Sigmoid colon (tissue), 7 donors: Measurements from ENCODE around the gene IQGAP1. TPM values are rescaled to one million over a fixed set of nuclear protein-coding genes. Genes with fewer than 3 reads are reported as not detected.

ENCODE experiments used
- DNase-seq: peaks from one replicate; pipeline ENCODE4 v3.0.0-alpha.2; 2019
- H3K27ac ChIP-seq, 4 donors: fragments of 200-600 bp; sonication (generic); one replicate each; pipeline ENCODE4 v1.5.1; 2016 to 2019; ENCODE audit warnings: mild to moderate bottlenecking in 1 of 4
- H3K27me3 ChIP-seq, 3 donors: fragments of 200-600 bp; sonication (generic); one replicate each; pipeline ENCODE4 v1.5.1; 2019; ENCODE audit warnings: mild to moderate bottlenecking in 1 of 3
- H3K36me3 ChIP-seq, 4 donors: fragments of 200-600 bp; sonication (generic); one replicate each; pipeline ENCODE4 v1.5.1; 2016 to 2019
- H3K4me1 ChIP-seq, 4 donors: fragments of 200-600 bp; sonication (generic); one replicate each; pipeline ENCODE4 v1.5.1; 2017 to 2019
- H3K4me3 ChIP-seq, 4 donors: fragments of 200-600 bp; sonication (generic); one replicate each; pipeline ENCODE4 v1.5.1; 2017 to 2019; ENCODE audit warnings: mild to moderate bottlenecking in 2 of 4, moderate library complexity in 1 of 4
- H3K9me3 ChIP-seq, 4 donors: fragments of 200-600 bp in 3 of 4; sonication (generic) in 3 of 4; one replicate each; pipeline versions ENCODE4 v1.5.1 to v1.6.1; 2013 to 2019
- EP300 ChIP-seq, 4 donors: sonication (generic); formaldehyde crosslinking; IDR thresholded peaks; one replicate each; pipeline ENCODE4 v1.6.1; 2017; ENCODE audit warnings: antibody characterized with exemption in 4 of 4
- POLR2A ChIP-seq, 2 donors: fragments of 450-650 bp; IDR thresholded peaks; one replicate each; pipeline ENCODE4 v1.6.1; 2016; ENCODE audit warnings: antibody characterized with exemption in 2 of 2, mild to moderate bottlenecking in 2 of 2, moderate library complexity in 2 of 2
- POLR2AphosphoS5 ChIP-seq, 4 donors: sonication (generic); formaldehyde crosslinking; IDR thresholded peaks; one replicate each; pipeline ENCODE4 v1.6.1; 2017; ENCODE audit warnings: antibody characterized with exemption in 4 of 4
- WGBS, 2 donors: extraction: QIAGEN DNeasy Blood & Tissue Kit; methylation state at CpG; one replicate each; pipeline ENCODE4 v1.1.7; 2013; 5-methylcytosine and 5-hydroxymethylcytosine counted together
- intact Hi-C: fragments of 100-400 bp; cut with DNase I; formaldehyde crosslinking; loops from one replicate; pipeline ENCODE4 v1.15.1; 2023
- polyA plus RNA-seq, 3 donors: library from polyadenylated mRNA; stranded (reverse); fragments of 200-250 nt; gene quantifications; one replicate each; pipeline ENCODE4 v1.2.3, GENCODE V29; 2013
- total RNA-seq, 4 donors: library from RNA; depleted of rRNA; stranded (reverse); fragments of >200 nt; gene quantifications; one replicate each; pipeline ENCODE4 v1.1.0, GENCODE V29; 2016
- TF ChIP-seq, protein P1 (sequence below), 4 experiments: fragments of 450-650 bp in 3 of 4; fragments of 200-600 bp in 1 of 4; IDR thresholded peaks; one replicate each; pipeline ENCODE4 v1.5.1; 2016 to 2019; ENCODE audit warnings: antibody characterized with exemption in 4 of 4, mild to moderate bottlenecking in 3 of 4, moderate library complexity in 2 of 4
- donor health status: healthy with polysubstance abuse.
- donor health status: Bipolar disorder and iron deficiency.
- donor health status: healthy.

The IQGAP1 gene
- total and polyA plus RNA-seq, 7 donors, result 96.7 to 283 (median 135) TPM

DNA sequence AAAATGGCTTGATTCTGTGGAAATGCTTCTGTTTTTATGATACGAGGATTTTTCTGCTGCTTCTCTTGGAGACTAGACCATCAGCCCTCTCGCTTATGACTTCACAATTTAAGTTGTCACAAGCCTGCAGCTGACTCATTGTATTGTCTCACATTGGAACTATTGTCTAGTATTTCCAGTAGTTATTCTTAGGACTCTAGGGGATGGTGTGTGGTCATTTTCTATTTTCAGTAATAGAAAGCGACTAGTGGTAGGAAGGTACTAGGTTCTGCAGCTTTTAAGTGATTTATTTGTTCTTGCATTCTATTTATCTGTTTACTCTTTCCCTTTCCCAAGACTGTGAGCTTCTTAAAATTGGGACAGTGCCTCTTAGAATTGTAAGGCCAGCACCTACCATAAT lies 75.3 kb downstream of the IQGAP1 start:
- peak overlapping the region in 3 of 4 donors; percentile 36 to 76 (median 41) for H3K27ac ChIP-seq
- H3K4me1 ChIP-seq, result peaks cover 0 to 48% (median 36%) of the 10 kb centered on the region in 4 donors
- WGBS, 2 donors, result 83 to 94% methylated on average over 3 of the region's 3 CpGs
- H3K4me3 ChIP-seq, result no peak overlapping the region
- DNase-seq, result no peak
- H3K27me3 ChIP-seq, result no peaks in the 10 kb centered on the region
- TF ChIP-seq EP300 (IDR thresholded peaks at IDR 0.05) (peak in 1 of 4 donors; percentile 39), POLR2AphosphoS5 (IDR thresholded peaks at IDR 0.05) (peak in 2 of 4 donors; percentile 23 to 75), POLR2A (IDR thresholded peaks at IDR 0.05) (no peak)
- TF ChIP-seq, protein P1, sequence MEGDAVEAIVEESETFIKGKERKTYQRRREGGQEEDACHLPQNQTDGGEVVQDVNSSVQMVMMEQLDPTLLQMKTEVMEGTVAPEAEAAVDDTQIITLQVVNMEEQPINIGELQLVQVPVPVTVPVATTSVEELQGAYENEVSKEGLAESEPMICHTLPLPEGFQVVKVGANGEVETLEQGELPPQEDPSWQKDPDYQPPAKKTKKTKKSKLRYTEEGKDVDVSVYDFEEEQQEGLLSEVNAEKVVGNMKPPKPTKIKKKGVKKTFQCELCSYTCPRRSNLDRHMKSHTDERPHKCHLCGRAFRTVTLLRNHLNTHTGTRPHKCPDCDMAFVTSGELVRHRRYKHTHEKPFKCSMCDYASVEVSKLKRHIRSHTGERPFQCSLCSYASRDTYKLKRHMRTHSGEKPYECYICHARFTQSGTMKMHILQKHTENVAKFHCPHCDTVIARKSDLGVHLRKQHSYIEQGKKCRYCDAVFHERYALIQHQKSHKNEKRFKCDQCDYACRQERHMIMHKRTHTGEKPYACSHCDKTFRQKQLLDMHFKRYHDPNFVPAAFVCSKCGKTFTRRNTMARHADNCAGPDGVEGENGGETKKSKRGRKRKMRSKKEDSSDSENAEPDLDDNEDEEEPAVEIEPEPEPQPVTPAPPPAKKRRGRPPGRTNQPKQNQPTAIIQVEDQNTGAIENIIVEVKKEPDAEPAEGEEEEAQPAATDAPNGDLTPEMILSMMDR (IDR thresholded peaks at IDR 0.05), result no peak
- intact Hi-C loops, result no loop called here
- peaks cover 0 to 43% (median 19%) of the 10 kb centered on the region in 4 donors for H3K36me3 ChIP-seq
- H3K9me3 ChIP-seq, result no peaks in the 10 kb centered on the region

DNA sequence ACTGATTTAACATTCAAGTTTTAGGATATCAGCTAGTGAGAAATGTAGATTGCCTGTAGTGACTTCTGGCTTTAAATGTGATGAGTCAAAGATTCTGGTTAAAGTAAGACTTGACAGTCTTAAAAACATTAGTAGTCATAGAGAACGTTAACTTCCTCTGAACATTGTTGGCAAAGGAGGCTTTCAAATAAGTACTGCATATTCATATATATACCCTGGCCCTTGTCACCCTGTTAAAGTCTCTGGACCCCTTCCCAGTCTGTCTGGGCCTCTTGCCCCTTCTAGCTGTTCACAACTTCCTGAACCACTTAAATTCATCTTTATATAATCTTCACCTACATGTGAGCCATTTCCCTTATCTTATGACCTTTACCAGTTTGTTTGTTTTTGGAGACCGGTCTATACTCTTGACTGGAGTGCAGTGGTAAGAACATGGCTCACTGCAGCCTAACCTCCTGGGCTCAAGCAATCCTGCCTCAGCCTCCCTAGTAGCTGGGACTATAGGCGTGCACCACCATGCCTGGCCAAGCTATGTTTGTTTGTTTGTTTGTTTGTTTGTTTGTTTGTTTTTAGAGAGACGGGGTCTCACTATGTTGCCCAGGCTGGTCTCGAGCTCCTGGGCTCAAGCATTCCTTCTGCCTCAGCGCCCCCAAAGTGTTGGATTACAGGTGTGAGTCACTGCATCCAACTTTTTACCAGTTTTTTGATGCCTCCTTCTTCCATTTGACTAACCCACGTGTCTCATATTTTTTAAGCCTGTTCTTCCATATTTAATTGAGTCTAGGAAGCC lies 77.3 kb downstream of the IQGAP1 start:
- DNase-seq, result no peak
- 72 to 82% methylated on average over 7 of the region's 7 CpGs for WGBS, 2 donors
- Histone ChIP-seq H3K36me3 (peaks cover 0 to 37% (median 29%) of the 10 kb centered on the region in 4 donors), H3K27ac (peak overlapping the region in 3 of 4 donors; percentile 15 to 76 (median 47)), H3K9me3 (no peaks in the 10 kb centered on the region), H3K4me1 (peaks cover 0 to 42% (median 29%) of the 10 kb centered on the region in 4 donors), H3K4me3 (no peak overlapping the region), H3K27me3 (no peaks in the 10 kb centered on the region)
- TF ChIP-seq, protein P1 (IDR thresholded peaks at IDR 0.05), result no peak
- peak in 2 of 4 donors; percentile 5 to 14 for TF ChIP-seq POLR2AphosphoS5 (IDR thresholded peaks at IDR 0.05)
- intact Hi-C loops, result no loop called here

DNA sequence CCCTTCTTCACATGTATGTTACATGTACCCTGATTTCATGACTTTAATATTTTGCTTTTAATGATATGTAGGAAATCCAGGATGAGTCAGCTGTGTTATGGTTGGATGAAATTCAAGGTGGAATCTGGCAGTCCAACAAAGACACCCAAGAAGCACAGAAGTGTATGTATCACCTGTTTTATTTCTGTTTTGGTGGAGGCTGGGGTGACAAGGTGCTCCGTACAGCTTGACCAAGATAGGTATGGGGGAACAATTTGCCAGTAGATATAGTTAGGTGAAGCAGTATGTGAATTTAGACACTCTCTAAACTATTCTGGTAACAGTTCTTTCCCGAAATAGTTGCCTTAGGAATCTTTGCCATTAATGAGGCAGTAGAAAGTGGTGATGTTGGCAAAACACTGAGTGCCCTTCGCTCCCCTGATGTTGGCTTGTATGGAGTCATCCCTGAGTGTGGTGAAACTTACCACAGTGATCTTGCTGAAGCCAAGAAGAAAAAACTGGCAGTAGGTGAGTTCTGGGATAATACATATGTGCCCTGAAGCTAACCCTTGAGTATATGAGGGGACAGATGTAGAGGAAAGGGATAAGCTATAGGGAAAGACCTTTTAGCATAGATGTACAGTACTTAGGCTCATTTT lies 78.0 kb downstream of the IQGAP1 start:
- WGBS, 2 donors, result 81 to 98% methylated on average over 3 of the region's 3 CpGs
- Histone ChIP-seq H3K27me3 (no peaks in the 10 kb centered on the region), H3K4me1 (peaks cover 0 to 40% (median 27%) of the 10 kb centered on the region in 4 donors), H3K4me3 (no peak overlapping the region), H3K27ac (peak overlapping the region in 2 of 4 donors; percentile 47 to 76), H3K36me3 (peaks cover 0 to 45% (median 29%) of the 10 kb centered on the region in 4 donors), H3K9me3 (no peaks in the 10 kb centered on the region)
- intact Hi-C loops, result no loop called here
- TF ChIP-seq POLR2AphosphoS5 (IDR thresholded peaks at IDR 0.05) (no peak), EP300 (IDR thresholded peaks at IDR 0.05) (no peak), POLR2A (IDR thresholded peaks at IDR 0.05) (no peak)
- TF ChIP-seq, protein P1 (IDR thresholded peaks at IDR 0.05), result no peak
- DNase-seq, result no peak

DNA sequence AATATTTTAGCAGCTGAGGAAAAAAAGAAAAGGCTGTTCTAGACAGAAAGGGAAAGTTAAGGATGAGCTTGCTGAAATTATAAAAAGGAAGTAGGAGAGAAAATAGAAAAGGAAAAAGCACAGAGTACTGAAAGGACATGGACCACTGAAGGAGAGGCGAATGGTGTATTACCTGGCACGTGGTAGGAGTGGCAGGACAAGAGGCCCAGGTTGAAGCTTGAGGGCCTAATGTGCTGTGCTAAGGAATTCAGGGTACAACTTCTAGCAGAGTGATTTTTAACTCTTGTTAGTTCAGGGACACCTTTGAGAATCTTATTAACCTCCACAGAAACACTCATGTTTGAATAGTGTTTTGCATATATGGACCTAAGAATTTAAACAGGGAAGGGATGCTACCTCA lies 81.7 kb downstream of the IQGAP1 start:
- Histone ChIP-seq H3K4me3 (no peak overlapping the region), H3K36me3 (peaks cover 6 to 81% (median 60%) of the 10 kb centered on the region in 4 donors), H3K4me1 (peaks cover 0 to 18% (median 15%) of the 10 kb centered on the region in 4 donors), H3K9me3 (no peaks in the 10 kb centered on the region), H3K27me3 (no peaks in the 10 kb centered on the region), H3K27ac (no peak overlapping the region)
- intact Hi-C loops, result no loop called here
- no peak for DNase-seq
- 68 to 81% methylated on average over 2 of the region's 2 CpGs for WGBS, 2 donors
- TF ChIP-seq, protein P1 (IDR thresholded peaks at IDR 0.05), result no peak
- TF ChIP-seq POLR2AphosphoS5 (IDR thresholded peaks at IDR 0.05) (no peak), EP300 (IDR thresholded peaks at IDR 0.05) (no peak), POLR2A (IDR thresholded peaks at IDR 0.05) (no peak)
